Nephron (organoid): ENCODE data around the gene CELF4.
A peak's percentile ranks its signal among the peaks of the same experiment; 100 is the strongest.

Experiments used
- H3K27ac Mint-ChIP-seq, 3 experiments: 2 replicates each; pipeline ENCODE4 v1.8.0; 2020; ENCODE audit warnings: mixed read lengths in 3 of 3, mild to moderate bottlenecking in 2 of 3, moderate library complexity in 1 of 3
- H3K27me3 Mint-ChIP-seq: 2 replicates; pipeline ENCODE4 v1.8.0; 2021; ENCODE audit warnings: low read depth, mild to moderate bottlenecking, moderate library complexity, mixed read lengths
- H3K36me3 Mint-ChIP-seq: 2 replicates; pipeline ENCODE4 v1.8.0; 2020; ENCODE audit warnings: low read depth, mixed read lengths
- H3K4me1 Mint-ChIP-seq: 2 replicates; pipeline ENCODE4 v1.8.0; 2020; ENCODE audit warnings: mixed read lengths
- H3K4me3 Mint-ChIP-seq, 3 experiments: 2 replicates each; pipeline ENCODE4 v1.8.0; 2020; ENCODE audit warnings: mild to moderate bottlenecking in 3 of 3, mixed read lengths in 3 of 3, moderate library complexity in 2 of 3
- H3K9me3 Mint-ChIP-seq: 2 replicates; pipeline ENCODE4 v1.8.0; 2020; ENCODE audit warnings: mixed read lengths
- TF ChIP-seq, protein P1 (sequence below), 3 experiments: fragments of 200-600 bp; sonication (generic); IDR thresholded peaks; one replicate each; pipeline ENCODE4 v1.5.0; 2021; ENCODE audit warnings: antibody characterized with exemption in 3 of 3; ENCODE audit not compliant: unreplicated experiment in 3 of 3

CELF4 gene

DNA sequence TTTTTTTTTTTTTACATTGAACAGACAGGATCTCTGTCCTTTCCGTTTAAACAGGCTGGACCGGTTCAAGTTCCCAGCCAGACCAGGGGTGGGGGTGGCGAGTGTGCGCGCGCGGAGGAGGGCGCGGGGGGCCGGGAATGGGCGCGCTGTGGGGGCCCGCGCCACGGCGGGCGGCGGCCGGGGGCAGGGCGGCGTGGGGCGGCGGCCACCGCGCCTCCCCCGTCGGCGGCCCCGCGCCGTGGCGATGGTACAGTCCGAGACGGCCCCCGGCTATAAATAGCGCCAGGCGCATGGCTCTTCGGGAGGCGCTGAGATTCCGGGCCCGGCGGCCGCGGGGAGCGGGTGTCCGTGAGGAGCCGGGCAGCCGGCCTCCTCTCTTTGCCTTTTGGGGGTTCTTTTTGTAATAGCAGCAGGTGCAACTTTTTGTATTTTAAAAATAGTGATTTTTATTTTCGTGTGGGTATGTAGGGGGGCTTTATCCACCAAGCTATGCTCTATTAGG lies 430 bp upstream of the CELF4 start:
- TF ChIP-seq, protein P1, sequence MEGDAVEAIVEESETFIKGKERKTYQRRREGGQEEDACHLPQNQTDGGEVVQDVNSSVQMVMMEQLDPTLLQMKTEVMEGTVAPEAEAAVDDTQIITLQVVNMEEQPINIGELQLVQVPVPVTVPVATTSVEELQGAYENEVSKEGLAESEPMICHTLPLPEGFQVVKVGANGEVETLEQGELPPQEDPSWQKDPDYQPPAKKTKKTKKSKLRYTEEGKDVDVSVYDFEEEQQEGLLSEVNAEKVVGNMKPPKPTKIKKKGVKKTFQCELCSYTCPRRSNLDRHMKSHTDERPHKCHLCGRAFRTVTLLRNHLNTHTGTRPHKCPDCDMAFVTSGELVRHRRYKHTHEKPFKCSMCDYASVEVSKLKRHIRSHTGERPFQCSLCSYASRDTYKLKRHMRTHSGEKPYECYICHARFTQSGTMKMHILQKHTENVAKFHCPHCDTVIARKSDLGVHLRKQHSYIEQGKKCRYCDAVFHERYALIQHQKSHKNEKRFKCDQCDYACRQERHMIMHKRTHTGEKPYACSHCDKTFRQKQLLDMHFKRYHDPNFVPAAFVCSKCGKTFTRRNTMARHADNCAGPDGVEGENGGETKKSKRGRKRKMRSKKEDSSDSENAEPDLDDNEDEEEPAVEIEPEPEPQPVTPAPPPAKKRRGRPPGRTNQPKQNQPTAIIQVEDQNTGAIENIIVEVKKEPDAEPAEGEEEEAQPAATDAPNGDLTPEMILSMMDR (IDR thresholded peaks at IDR 0.05; ENCODE audit: unreplicated experiment in 3 of 3) = no peak
- H3K4me1 Mint-ChIP-seq = peaks cover 15% of the 10 kb centered on the region

DNA sequence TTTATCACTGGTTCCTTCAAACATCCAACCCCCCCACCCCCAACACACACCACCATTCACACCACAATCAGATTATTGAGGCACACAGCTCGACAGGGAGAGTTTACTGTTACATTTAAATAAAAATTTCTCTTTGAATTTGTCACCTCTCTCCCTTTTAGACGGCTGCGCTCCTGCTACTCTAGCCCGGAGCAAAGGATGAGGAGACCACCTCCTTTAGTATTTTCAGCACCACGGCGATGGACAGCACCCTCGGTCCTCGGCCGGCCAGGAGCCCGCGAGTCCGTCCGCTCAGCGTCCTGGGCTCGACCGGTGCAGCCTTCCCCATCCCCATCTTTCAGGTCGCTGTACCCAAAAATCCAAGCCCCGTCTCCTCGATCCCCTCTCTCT lies 892 bp downstream of the CELF4 start:
- Mint-ChIP-seq H3K4me3 (peak overlapping the region; percentile 91 to 93 (median 92)), H3K27ac (peak overlapping the region in 2 of 3 experiments; percentile 51 to 85), H3K9me3 (no peaks in the 10 kb centered on the region), H3K36me3 (no peaks in the 10 kb centered on the region), H3K4me1 (peaks cover 15% of the 10 kb centered on the region), H3K27me3 (peaks cover 97% of the 10 kb centered on the region)
- TF ChIP-seq, protein P1 (IDR thresholded peaks at IDR 0.05; ENCODE audit: unreplicated experiment in 3 of 3) = no peak

More for the DNA sequence above, 430 bp upstream of the CELF4 start:
- Mint-ChIP-seq H3K9me3 (no peaks in the 10 kb centered on the region), H3K27ac (peak overlapping the region; percentile 31 to 76 (median 75)), H3K27me3 (peaks cover 97% of the 10 kb centered on the region), H3K4me3 (peak overlapping the region; percentile 91 to 93 (median 92)), H3K36me3 (no peaks in the 10 kb centered on the region)

DNA sequence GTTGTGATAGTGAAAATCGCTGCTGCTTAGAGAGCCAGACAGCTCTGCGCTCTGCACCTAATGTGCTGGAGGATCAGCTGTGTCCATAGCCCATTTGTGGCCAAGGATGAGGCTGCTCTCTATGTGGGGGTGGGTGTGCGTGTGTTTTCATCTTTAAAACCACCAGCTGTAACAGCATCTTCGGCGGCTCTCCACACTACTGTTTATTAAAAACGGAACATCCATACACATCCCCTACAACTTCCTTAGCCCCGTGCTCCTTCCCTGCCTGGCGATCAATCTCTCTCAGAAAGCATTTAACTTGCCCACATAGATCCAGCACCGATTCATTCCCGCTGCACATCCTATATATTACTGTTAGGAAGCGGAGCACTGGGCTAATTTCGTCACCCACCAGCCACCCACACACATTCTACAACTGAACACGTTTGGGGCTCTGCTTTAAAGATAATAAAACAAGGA lies 1.6 kb downstream of the CELF4 start:
- peaks cover 15% of the 10 kb centered on the region for H3K4me1 Mint-ChIP-seq
- TF ChIP-seq, protein P1 (IDR thresholded peaks at IDR 0.05; ENCODE audit: unreplicated experiment in 3 of 3) = no peak
- no peaks in the 10 kb centered on the region for H3K36me3 Mint-ChIP-seq
- peaks cover 97% of the 10 kb centered on the region for H3K27me3 Mint-ChIP-seq
- H3K9me3 Mint-ChIP-seq = no peaks in the 10 kb centered on the region
- peak overlapping the region in 2 of 3 experiments; percentile 30 to 93 for H3K4me3 Mint-ChIP-seq
- no peak overlapping the region for H3K27ac Mint-ChIP-seq

DNA sequence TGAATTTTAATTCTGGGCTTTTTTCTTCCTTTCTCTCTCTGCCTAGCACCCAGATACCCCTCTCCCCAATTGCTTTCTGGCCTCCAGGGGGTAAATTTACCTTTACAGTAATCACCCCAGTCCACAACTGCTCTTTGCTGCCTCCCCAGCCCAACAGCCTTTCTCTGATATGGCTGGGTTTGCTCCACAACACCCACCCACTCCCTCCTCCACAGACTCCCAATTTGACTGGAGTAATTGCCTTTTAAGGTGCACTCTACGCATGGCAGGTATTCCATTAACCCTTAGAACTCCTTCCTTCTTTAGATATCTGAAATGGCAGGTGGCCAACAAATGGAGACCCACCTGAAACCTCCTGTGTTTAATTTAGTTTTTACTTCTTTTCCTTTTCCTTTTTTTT lies 3.6 kb downstream of the CELF4 start:
- no peak overlapping the region for H3K27ac Mint-ChIP-seq
- TF ChIP-seq, protein P1 (IDR thresholded peaks at IDR 0.05; ENCODE audit: unreplicated experiment in 3 of 3) = no peak
- peaks cover 9% of the 10 kb centered on the region for H3K4me1 Mint-ChIP-seq
- no peak overlapping the region for H3K4me3 Mint-ChIP-seq
- H3K27me3 Mint-ChIP-seq = peaks cover 97% of the 10 kb centered on the region
- no peaks in the 10 kb centered on the region for H3K9me3 Mint-ChIP-seq
- no peaks in the 10 kb centered on the region for H3K36me3 Mint-ChIP-seq

DNA sequence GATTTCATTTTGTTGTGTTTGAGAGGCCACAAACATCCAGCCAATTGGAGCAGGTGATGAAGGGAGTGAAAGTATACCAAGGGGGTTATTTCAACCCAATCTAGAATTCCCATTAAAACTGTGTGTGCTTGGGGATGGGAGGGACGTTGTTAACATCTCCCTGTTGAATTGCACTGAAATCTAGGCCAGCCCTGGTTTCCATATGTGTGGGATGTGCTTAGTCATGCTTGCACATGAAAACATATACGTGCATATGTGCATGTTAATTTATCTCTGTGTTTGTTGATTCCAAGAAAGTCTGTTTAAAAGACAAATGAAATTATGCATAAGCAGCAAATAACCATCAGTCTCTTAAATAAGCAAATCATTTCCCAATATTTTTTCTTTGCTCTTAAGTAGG lies 5.6 kb downstream of the CELF4 start:
- Mint-ChIP-seq H3K9me3 (no peaks in the 10 kb centered on the region), H3K27me3 (peaks cover 99% of the 10 kb centered on the region), H3K36me3 (no peaks in the 10 kb centered on the region), H3K27ac (no peak overlapping the region), H3K4me1 (peaks cover 3% of the 10 kb centered on the region), H3K4me3 (no peak overlapping the region)
- TF ChIP-seq, protein P1 (IDR thresholded peaks at IDR 0.05; ENCODE audit: unreplicated experiment in 3 of 3) = no peak

DNA sequence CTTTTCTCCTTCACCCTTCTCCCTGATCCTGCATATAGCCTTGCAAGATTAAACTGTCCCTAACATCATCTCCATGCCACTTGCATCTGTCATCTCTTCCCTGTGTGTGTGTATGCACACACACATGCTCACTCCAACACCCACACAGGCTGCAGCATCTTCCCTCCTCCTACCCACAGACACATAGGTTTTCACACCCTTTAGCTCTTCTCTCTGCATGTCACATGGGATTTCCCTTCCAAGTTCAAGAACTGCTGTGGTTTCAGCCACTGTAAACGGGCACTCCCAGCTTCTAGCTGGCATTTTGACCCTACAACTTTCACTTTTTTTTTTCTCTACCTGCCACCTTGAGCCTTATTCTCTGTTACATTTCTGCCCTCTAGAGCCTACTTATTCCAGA lies 6.4 kb downstream of the CELF4 start:
- Mint-ChIP-seq H3K27me3 (peaks cover 99% of the 10 kb centered on the region), H3K27ac (no peak overlapping the region), H3K4me3 (no peak overlapping the region), H3K9me3 (no peaks in the 10 kb centered on the region), H3K36me3 (no peaks in the 10 kb centered on the region), H3K4me1 (no peaks in the 10 kb centered on the region)
- TF ChIP-seq, protein P1 (IDR thresholded peaks at IDR 0.05; ENCODE audit: unreplicated experiment in 3 of 3) = no peak
